Astrocyte (in vitro differentiated cells and primary cell): ENCODE measurements around the gene MGAT3. TPM values are rescaled to one million over a fixed set of nuclear protein-coding genes. Genes with fewer than 3 reads are reported as not detected.

Experiments used
- DNase-seq: peaks from one replicate; pipeline ENCODE4 v3.0.0-alpha.2; 2010; ENCODE audit warnings: low read depth
- FAIRE-seq: peaks from 2 replicates; lab custom pipeline; 2011; peaks lifted over from hg19 to GRCh38; lab: Jason Lieb, UNC
- H2AFZ ChIP-seq: 2 replicates; pipeline ENCODE4 v1.6.0; 2012; ENCODE audit warnings: low read depth, low read length, inconsistent platforms
- H3K27ac ChIP-seq: 2 replicates; pipeline ENCODE4 v1.5.1; 2011; ENCODE audit warnings: low read depth, low read length, inconsistent platforms
- H3K27me3 ChIP-seq: 2 replicates; pipeline ENCODE4 v1.6.0; 2011; ENCODE audit warnings: low read length, inconsistent platforms; ENCODE audit not compliant: insufficient read depth
- H3K36me3 ChIP-seq: 2 replicates; pipeline ENCODE4 v1.5.1; 2011; ENCODE audit warnings: low read length, inconsistent platforms; ENCODE audit not compliant: insufficient read depth
- H3K4me1 ChIP-seq: 2 replicates; pipeline ENCODE4 v1.5.1; 2011; ENCODE audit warnings: low read length, inconsistent platforms; ENCODE audit not compliant: insufficient read depth
- H3K4me2 ChIP-seq: 2 replicates; pipeline ENCODE4 v1.6.0; 2012; ENCODE audit warnings: low read length, inconsistent platforms
- H3K4me3 ChIP-seq: 2 replicates; pipeline ENCODE4 v1.5.1; 2011; ENCODE audit warnings: low read depth, mild to moderate bottlenecking, low read length, inconsistent platforms; ENCODE audit not compliant: insufficient read depth
- H3K79me2 ChIP-seq: 2 replicates; pipeline ENCODE4 v1.6.0; 2012; ENCODE audit warnings: mild to moderate bottlenecking, low read length, inconsistent platforms; ENCODE audit not compliant: insufficient read depth
- H3K9ac ChIP-seq: 2 replicates; pipeline ENCODE4 v1.6.0; 2012; ENCODE audit warnings: mild to moderate bottlenecking, low read length, inconsistent platforms
- H3K9me3 ChIP-seq: 2 replicates; pipeline ENCODE4 v1.5.1; 2012; ENCODE audit warnings: low read depth, mild to moderate bottlenecking, low read length, inconsistent platforms; ENCODE audit not compliant: insufficient read depth
- H4K20me1 ChIP-seq: 2 replicates; pipeline ENCODE4 v1.6.0; 2012; ENCODE audit warnings: low read length, inconsistent platforms; ENCODE audit not compliant: insufficient read depth
- H3K27ac Mint-ChIP-seq: one replicate; pipeline ENCODE4 v1.8.0; 2021; ENCODE audit warnings: mild to moderate bottlenecking, mixed read lengths; ENCODE audit not compliant: unreplicated experiment
- H3K27me3 Mint-ChIP-seq: one replicate; pipeline ENCODE4 v1.8.0; 2021; ENCODE audit warnings: low read depth, mixed read lengths; ENCODE audit not compliant: unreplicated experiment
- H3K36me3 Mint-ChIP-seq: one replicate; pipeline ENCODE4 v1.8.0; 2021; ENCODE audit warnings: low read depth, mixed read lengths; ENCODE audit not compliant: unreplicated experiment
- H3K4me1 Mint-ChIP-seq: one replicate; pipeline ENCODE4 v1.8.0; 2021; ENCODE audit warnings: low read depth, mixed read lengths; ENCODE audit not compliant: unreplicated experiment
- H3K4me3 Mint-ChIP-seq: one replicate; pipeline ENCODE4 v1.8.0; 2021; ENCODE audit warnings: mild to moderate bottlenecking, moderate library complexity, mixed read lengths; ENCODE audit not compliant: unreplicated experiment
- H3K9me3 Mint-ChIP-seq: one replicate; pipeline ENCODE4 v1.8.0; 2021; ENCODE audit warnings: mild to moderate bottlenecking, mixed read lengths; ENCODE audit not compliant: unreplicated experiment
- EZH2 ChIP-seq: IDR thresholded peaks from 2 replicates; pipeline ENCODE4 v1.6.1; 2012; ENCODE audit warnings: mild to moderate bottlenecking, low read length, inconsistent platforms; ENCODE audit not compliant: insufficient read depth
- total RNA-seq: library from RNA; stranded (reverse); gene quantifications from 2 replicates; pipeline ENCODE4 v1.2.1, GENCODE V29; 2021
- TF ChIP-seq, protein P1 (sequence below): IDR thresholded peaks from 2 replicates; pipeline ENCODE4 v1.5.1; 2011; ENCODE audit warnings: low read depth, mild to moderate bottlenecking, inconsistent platforms, low read length, moderate library complexity; ENCODE audit not compliant: insufficient read depth

MGAT3 gene
- total RNA-seq, 1 donor from 2014 or later, result 7.9 TPM

DNA sequence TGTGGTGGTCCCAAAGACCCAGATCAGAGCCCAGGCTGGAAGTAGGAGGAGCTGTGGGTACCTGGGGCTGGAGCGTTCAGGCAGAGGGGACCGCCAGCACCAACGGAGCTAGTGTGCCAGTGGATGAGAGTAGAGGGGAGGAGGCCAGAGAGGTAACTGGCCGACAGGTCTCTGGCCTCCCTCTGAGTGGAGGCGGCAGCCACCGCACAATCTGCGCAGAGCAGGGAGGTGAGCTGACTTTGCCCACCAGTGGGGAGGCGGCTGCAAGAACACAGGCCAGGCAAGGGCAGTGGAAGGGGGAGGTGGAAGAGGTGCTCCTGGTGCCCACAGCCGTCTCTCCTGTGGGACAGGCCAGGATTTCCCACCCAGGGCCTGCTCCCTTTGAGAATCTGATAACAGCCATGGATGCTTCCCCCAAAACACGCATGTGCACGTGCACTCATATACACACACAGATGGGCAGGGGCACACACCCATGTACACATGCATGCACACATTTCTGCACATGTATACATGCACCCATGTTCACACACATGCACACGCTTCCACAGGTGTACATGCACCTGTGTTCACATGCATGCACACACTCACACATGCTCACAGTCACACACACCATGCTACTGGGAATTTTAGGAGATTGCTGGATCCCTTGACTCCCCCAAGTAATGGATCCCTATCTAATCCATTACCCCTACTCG, 6.4 kb upstream of the MGAT3 start:
- Mint-ChIP-seq H3K27ac (no peak overlapping the region), H3K4me3 (peak overlapping the region; percentile 62), H3K9me3 (no peaks in the 10 kb centered on the region), H3K36me3 (peaks cover 2% of the 10 kb centered on the region), H3K27me3 (peaks cover 16% of the 10 kb centered on the region), H3K4me1 (peaks cover 9% of the 10 kb centered on the region)
- H3K36me3 ChIP-seq, result no peaks in the 10 kb centered on the region
- H3K27me3 ChIP-seq, result peaks cover under 1% of the 10 kb centered on the region
- FAIRE-seq (no peak), DNase-seq (no peak)
- no peaks in the 10 kb centered on the region for H4K20me1 ChIP-seq
- H2AFZ ChIP-seq, result no peak overlapping the region
- no peaks in the 10 kb centered on the region for H3K9me3 ChIP-seq
- no peak overlapping the region for H3K4me3 ChIP-seq
- H3K79me2 ChIP-seq, result no peaks in the 10 kb centered on the region
- H3K27ac ChIP-seq, result no peak overlapping the region
- no peak overlapping the region for H3K9ac ChIP-seq
- H3K4me1 ChIP-seq, result peaks cover 4% of the 10 kb centered on the region
- TF ChIP-seq EZH2, result no peak
- TF ChIP-seq, protein P1, sequence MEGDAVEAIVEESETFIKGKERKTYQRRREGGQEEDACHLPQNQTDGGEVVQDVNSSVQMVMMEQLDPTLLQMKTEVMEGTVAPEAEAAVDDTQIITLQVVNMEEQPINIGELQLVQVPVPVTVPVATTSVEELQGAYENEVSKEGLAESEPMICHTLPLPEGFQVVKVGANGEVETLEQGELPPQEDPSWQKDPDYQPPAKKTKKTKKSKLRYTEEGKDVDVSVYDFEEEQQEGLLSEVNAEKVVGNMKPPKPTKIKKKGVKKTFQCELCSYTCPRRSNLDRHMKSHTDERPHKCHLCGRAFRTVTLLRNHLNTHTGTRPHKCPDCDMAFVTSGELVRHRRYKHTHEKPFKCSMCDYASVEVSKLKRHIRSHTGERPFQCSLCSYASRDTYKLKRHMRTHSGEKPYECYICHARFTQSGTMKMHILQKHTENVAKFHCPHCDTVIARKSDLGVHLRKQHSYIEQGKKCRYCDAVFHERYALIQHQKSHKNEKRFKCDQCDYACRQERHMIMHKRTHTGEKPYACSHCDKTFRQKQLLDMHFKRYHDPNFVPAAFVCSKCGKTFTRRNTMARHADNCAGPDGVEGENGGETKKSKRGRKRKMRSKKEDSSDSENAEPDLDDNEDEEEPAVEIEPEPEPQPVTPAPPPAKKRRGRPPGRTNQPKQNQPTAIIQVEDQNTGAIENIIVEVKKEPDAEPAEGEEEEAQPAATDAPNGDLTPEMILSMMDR, result no peak
- no peak overlapping the region for H3K4me2 ChIP-seq

DNA sequence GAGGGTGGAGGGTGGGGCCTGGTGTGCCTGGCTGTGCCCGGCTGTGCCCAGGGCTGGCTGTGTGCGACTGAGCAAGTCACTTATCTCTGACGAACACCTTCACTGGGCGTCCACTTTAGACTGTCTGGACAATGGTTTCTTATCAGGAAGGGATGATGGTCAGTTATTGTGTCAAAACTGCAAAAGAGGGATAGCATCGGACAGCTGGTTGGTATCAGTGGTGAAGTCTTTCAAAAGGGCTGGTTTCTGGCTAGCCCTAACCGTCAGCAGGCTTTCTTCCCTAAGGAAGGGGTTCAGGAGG, 4.1 kb upstream of the MGAT3 start:
- FAIRE-seq, result no peak
- TF ChIP-seq, protein P1, result no peak
- no peak for TF ChIP-seq EZH2
- H3K4me1 Mint-ChIP-seq, result peaks cover 9% of the 10 kb centered on the region

DNA sequence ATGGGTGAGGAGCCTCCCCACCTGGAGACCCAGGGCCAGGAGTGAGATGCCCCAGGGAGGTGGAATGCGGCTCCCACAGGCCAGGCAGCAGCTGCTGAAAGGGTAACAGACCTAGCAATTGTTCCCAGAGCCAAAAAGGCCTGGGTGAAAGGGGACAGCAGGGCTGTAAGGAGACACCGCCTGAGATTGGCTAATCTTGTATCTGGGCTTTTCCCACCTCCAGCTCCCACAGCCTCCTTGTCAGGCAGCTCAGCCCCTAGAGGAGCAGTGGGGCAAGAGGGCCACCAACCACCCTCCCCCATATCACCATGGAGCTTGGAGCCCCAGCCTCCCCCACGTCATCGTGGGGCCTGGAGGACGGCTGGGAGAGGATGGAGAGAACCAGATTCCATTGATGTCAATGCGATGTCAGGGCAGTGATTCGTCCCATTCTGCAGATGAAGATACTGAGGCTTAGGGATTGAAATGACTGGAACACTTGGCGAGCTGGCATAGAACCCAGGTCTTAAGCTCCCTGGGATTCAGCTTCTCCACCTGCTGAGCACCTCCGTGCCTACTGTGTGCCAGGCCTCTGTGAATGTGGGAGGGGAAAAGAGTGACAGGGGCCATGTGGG, 2.9 kb upstream of the MGAT3 start:
- peaks cover 6% of the 10 kb centered on the region for H3K4me1 Mint-ChIP-seq
- no peak overlapping the region for H3K4me3 Mint-ChIP-seq
- H3K79me2 ChIP-seq, result no peaks in the 10 kb centered on the region
- no peak overlapping the region for H3K27ac ChIP-seq
- H2AFZ ChIP-seq, result no peak overlapping the region
- no peak for TF ChIP-seq EZH2
- TF ChIP-seq, protein P1, result no peak
- H3K4me1 ChIP-seq, result peaks cover 4% of the 10 kb centered on the region
- H3K27ac Mint-ChIP-seq, result peak overlapping the region; percentile 47
- peaks cover 27% of the 10 kb centered on the region for H3K27me3 Mint-ChIP-seq
- FAIRE-seq (no peak), DNase-seq (no peak)
- H3K36me3 ChIP-seq, result no peaks in the 10 kb centered on the region
- peaks cover 5% of the 10 kb centered on the region for H3K36me3 Mint-ChIP-seq
- no peaks in the 10 kb centered on the region for H3K9me3 ChIP-seq
- H3K4me2 ChIP-seq, result no peak overlapping the region
- H3K9me3 Mint-ChIP-seq, result no peaks in the 10 kb centered on the region
- no peak overlapping the region for H3K4me3 ChIP-seq
- peaks cover 19% of the 10 kb centered on the region for H3K27me3 ChIP-seq
- H3K9ac ChIP-seq, result no peak overlapping the region
- H4K20me1 ChIP-seq, result no peaks in the 10 kb centered on the region

More for the DNA sequence above, 4.1 kb upstream of the MGAT3 start:
- Histone ChIP-seq H4K20me1 (no peaks in the 10 kb centered on the region), H3K36me3 (no peaks in the 10 kb centered on the region), H3K9me3 (no peaks in the 10 kb centered on the region), H3K27ac (no peak overlapping the region), H3K9ac (no peak overlapping the region), H3K79me2 (no peaks in the 10 kb centered on the region), H3K4me1 (peaks cover 4% of the 10 kb centered on the region), H3K27me3 (peaks cover 9% of the 10 kb centered on the region), H2AFZ (no peak overlapping the region), H3K4me3 (no peak overlapping the region), H3K4me2 (no peak overlapping the region)
- no peak overlapping the region for H3K27ac Mint-ChIP-seq
- DNase-seq, result no peak
- H3K9me3 Mint-ChIP-seq, result no peaks in the 10 kb centered on the region
- peaks cover 20% of the 10 kb centered on the region for H3K27me3 Mint-ChIP-seq
- no peak overlapping the region for H3K4me3 Mint-ChIP-seq
- peaks cover 5% of the 10 kb centered on the region for H3K36me3 Mint-ChIP-seq
